MV-4-11 (cell line): ENCODE data around the gene GRM1.
"Not testable (repeated sequence)": the region's sequence is repeated elsewhere in the genome, so short reads cannot be mapped to it uniquely, and the experiment has no call there.

Source experiments
- DNase-seq: peaks from one replicate; lab custom pipeline; 2025; lab: John Stamatoyannopoulos, UW

GRM1 gene

DNA sequence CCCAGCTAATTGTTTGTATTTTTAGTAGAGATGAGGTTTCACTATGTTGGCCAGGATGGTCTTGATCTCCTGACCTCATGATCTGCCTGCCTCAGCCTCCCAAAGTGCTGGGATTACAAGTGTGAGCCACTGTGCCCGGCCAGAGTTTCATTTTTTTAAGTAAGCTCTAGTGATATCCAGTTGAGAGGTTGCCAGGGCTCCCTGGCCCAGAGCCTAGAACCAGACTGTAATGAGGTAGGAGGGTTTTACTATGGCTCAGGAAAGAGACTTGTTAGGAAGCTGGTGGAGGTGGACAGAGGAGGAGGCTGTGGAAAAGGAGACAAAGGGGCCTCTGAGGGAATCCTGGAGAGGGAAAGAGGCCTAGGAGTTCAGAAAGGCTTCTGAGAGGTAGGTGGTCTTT, 242.3 kb downstream of the GRM1 start:
- not testable (repeated sequence) for DNase-seq

DNA sequence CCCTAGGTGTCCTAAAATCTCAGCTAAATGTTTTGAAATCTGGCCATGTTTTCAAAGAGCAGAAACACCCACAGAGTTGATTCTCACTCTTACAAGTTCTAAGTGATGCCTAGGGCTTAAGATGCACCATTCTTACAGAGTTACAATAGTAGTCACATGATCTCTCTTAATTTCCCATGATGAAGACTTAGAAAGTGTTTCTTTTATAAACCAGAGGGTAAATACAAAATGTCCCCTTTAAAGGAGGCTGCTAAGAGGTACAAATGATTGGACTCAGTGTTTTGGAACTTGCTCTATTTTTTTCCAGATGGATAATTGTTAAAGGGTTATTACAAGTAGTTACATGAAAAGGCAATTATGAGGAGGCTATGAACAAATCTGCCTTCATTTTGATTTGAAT, 244.6 kb downstream of the GRM1 start:
- DNase-seq, result no peak

DNA sequence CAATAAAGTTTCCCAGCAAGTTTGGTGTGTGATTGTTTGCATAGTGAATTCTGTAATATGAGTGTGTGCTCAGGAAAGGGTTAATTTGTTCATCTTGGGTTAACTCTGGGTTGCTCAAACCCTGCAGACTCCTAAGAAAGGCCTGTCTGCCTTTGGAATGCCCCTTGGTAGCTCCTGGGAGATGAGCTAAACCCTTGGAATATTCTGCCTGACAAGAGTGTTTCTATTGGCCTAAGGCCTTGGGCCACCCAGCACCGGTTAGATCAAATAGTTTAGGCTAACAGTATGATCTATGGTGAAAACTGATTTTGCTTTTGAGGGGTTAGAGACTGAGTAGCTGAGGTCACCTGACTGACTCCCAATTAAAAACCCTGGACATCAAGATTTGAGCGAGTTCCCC, 248.3 kb downstream of the GRM1 start:
- no peak for DNase-seq

DNA sequence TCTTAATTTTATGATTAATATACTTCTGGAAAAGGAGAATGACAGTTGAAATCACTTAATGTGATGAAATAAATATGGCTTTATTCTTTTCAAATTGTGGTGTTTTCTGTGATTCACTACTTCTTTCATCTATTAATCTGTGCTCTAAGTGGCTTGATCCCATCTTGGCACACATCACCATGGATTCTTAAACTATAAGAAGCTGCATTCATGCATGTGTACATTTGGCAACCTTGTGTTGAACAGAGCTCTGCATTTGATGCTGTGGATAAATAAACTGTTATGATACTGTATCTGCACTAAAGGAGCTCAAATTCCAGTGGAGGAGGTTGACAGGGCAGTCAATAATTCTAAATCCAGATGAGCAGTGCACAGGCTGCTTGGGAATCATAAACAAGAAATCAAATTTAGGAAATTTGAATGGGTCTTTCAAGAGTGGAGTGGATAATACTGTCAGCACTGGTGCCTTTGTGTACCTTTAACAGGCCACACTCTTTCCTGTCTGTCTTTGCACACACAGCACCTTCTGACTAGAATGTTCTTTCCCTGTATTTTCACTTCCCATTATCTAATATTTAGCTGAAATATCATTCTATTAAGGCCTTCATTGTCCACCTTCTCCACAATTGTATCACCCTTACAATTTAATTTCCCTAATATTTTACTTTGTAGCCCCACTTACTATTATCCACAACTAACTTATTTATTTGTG, 252.9 kb downstream of the GRM1 start:
- no peak for DNase-seq

DNA sequence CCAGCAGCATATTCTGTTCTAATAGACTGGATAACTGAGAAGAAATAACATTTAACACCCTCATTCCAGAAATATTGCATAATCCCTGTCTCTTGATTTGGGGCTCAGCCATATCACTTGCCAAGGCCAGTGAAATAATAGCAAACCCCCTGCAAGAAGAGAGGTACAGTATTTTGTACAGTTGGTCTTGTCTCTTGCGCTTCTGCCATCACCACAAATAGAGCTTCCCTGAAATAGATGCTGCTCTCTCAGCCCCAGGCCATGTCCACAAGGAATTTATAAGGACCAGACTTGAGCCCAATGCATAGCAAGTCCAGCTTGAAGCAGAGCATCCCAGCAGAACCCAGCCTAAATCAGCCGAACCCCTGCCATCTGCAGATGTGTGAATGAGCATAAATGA, 254.0 kb downstream of the GRM1 start:
- no peak for DNase-seq

DNA sequence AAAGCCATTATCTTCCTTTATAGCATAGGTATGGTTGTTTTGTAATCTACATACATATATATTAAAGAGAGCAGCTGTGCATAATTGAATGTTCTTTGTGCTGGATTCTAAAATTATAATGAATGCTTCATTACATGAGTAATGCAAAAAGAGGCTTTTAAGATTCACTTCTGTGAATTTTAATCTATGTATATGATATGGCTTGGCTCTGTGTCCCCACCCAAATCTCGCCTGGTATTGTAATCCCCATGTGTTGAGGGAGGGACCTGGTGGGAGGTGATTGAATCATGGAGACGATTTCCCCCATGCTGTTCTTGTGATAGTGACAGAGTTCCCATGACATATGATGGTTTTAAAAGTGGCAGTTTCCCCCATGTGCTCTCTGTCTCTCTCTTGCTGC, 255.4 kb downstream of the GRM1 start:
- no peak for DNase-seq

DNA sequence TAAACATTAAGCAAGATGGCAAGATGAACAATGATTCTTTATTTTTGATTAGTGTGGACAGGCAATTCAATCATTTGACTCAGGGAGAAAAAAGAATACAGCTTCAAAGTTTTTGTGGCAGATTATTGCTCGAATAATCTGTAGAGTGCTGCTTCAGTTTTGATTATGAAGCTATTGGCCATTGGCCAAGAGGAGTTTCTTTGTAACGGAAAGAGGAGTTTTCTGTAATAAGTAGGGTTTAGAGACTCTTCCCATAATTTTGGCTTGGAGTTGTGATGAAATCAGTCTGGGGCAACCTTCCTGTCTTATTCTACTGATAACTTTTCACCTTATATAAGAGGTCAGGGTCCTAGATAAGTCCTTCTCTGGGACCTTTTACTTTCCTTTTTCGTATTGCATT, 258.1 kb downstream of the GRM1 start:
- DNase-seq, result no peak

DNA sequence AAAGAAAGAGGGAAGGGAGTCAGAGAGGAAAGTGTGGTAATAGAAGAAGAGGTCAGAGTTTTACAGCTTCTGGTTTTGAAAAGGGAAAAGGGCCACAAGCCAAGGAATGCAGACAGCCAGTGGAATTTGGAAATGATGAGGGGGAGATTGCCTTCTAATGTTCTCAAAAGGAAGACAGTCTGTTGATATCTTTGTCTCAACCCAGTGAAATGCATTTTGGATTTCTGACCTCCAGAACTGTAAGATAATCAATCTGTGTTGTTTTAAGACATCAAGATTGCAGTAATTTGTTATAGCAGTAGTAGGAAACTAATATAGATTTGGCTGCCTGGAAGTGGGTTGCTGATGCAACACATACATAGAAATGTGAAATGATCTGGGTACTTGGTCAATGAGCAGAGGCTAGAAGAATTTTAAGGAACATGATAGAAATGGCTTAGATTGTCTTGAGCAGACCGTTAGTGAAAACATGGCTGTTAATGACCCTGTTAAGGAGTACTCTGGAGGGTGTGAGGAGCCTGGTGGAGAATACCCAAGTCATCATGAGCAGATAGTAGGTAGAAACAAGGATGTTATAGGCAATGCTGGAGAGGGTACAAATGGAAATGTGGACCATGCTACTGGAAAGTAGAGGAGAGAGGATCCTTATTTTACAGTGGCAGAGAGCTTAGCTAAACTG, 259.0 kb downstream of the GRM1 start:
- peak; percentile 61 for DNase-seq

DNA sequence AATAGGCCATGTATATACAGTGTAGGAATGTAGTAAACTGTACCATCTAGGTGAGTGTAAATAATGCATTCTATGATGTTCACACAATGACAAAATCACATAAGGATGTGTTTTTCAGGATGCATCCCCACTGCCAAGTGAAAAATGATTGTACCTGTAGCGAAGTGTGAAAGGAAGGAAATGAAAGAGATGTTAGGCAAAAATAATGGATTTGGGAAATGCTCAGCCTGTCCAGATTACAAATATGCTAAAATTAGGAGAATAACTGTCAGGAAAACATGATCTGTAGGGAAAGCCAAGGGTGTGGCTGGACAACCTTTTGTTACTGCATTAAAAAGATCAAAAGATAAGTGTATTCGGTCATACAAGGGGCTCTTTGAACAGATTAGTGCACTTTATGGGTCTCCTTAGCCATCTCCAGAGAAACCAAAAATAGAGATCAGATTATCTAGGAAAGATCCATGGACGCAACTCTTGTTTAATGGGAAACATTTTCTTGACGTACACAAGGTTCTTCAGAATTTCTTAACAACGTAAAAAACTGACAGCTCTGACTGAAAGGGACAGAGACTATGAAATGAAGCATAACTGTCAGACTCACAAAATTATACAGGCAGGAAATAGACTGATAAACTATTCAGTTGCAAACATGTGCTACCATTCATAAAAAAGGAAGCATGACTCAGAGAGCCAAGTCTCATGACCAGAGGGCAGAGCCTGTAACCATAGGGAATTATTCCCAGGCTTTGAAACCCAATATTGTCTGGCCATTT, 261.1 kb downstream of the GRM1 start:
- peak; percentile 91 for DNase-seq

DNA sequence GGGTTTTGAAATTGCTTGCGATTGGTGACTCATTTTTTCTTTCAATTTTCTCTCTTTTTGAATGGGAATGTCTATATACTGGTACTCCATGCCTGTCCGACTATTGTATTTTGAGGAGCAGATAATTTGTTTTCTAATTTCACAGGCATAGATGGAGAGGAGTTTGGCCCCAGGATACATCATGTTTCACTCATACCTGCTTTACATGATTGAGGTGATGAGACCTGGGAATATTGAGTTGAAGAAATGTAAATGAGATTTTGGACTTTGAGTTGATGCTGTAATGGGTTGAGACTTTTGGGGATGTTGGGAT, 261.7 kb downstream of the GRM1 start:
- no peak for DNase-seq

DNA sequence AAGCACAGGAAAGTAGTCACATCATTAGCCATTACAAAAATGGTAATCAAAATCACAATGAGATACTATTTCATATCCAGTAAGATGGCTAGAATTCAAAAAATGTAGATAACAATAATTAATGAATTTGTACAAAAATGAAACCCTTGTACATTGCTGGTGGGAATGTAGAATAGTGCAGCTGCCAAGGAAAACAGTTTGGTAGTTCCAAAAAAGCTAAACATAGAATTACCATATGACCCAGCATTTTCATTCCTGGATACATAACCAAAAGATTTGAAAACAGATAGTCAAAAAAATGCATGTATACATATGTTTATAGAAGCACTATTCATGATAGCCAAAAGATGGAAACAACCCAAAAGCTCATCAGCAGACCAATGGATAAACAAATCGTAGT, 263.6 kb downstream of the GRM1 start:
- DNase-seq, result no peak

DNA sequence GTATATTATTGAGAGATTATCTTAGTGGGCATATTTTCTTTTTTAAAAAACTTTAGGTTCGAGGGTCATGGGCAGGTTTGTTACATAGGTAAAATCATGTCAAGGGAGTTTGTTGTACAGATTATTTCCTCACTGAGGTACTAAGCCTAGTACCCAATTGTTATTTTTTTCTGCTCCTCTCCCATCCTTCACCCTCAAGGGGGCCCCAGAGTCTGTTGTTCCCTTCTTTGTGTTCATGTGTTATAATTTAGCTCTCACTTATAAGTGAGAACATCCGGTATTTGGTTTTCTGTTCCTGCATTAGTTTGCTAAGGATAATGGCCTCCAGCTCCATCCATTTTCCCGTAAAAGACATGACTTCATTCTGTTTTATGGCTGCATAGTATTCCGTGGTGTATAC, 266.8 kb downstream of the GRM1 start:
- peak; percentile 28 for DNase-seq

DNA sequence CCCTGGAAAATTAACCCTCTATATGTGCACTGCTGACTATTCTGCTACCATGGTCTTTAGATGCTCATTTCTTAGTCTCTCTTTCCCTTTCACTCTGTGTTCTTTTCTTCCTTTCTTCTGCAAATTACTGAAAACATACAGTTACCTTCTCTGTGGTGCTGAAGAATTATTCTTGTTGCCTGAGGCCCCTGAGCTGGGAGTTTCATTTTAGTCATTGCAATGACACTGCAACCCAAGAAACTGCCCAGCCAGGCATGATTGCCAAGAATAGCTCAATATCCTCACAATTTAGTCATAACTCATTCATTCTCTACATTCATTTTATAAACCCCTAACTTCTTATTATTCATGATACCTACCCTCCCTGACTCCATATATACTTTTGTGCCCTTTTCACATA, 269.0 kb downstream of the GRM1 start:
- DNase-seq, result no peak

DNA sequence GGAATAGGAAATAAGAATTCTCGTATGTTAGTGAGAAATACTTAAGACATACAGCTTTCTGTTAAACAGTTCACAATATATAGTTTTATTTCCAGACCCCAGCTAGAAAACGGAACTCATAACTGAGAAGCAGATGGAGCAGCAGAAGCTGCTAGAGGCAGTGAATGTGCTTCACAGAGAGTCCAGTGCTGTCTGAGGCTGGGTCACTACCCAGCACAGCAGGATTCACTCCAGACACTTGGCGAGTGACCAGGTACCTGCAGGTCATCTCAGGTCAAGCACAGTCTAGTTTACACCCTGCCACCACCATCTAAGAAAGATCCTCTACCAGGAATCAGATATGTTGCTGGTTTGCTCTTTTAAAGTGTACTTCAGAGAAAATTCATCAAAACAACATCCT, 271.7 kb downstream of the GRM1 start:
- DNase-seq, result no peak

DNA sequence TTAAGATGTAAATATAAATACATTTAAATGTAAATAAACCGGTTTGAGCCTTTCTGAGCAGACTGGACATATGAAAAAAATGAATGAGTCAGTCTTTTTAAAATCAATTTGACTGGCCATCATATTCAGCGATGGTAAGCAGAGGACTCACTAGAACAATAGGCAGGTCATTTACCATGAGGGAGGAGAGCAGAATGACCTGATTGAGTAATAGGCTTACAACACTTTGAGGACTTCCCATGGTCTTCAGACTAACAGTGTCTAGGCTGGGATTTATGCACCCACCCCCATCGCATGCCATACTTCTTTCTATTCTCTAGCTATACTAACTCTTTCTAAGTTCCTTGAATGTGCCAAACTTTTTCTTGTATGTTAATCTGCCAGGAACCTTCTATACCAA, 272.9 kb downstream of the GRM1 start:
- no peak for DNase-seq

DNA sequence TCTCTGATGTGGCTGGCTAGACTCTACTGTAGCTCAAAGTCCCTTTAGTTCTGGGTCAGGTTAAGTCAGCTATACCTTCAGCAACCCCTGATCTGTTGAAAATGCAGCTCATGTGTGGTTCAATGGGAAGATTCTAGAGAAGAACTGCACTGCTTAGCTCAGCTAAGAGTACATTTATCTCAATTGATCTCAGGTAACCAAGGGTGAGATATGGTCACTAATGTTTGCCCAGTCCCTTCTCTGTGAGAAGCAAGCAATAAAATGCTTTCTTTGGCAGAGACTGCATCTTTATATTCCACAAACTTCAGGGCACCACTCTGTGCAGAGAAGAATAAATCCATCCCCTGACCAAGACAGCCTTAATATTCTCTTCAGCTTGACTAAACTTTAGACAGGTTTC, 274.1 kb downstream of the GRM1 start:
- no peak for DNase-seq

DNA sequence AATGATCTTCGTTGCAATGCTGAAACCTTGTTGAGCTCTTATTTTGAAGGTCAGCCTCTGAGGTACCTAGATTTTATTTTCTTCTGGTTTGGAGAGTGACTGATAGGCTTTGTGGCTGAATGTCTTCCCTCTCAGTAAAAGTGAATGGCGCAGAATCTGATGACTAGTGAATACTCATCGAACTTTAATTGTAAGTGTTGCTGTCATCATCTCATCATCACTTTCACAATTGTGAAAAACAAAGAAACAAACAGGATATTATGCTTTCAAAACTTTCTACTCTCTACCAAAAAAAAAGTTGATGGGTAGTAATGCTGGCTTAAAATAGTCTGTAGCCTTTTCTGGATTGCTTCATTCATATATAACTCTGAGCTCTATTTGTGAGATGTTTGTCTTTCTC, 275.3 kb downstream of the GRM1 start:
- DNase-seq, result no peak

DNA sequence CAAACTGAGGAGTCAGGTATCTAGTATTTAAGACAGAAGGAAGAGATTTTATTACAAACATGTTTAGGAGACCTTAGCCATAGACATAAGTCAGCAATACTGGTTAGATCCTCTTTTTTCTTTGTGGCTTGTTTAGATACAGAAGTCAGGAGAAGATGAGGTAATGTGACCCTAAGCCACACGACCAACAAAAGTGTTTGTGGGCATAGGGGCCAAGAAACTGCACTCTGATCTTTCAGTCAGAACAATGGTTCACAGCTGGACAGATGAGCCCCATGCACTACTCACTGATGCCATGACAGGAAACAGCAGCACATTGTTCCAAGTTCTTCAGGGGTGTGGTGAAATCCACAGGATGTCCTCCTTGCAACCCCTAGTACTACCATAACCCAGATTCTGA, 276.2 kb downstream of the GRM1 start:
- DNase-seq, result peak; percentile 96

DNA sequence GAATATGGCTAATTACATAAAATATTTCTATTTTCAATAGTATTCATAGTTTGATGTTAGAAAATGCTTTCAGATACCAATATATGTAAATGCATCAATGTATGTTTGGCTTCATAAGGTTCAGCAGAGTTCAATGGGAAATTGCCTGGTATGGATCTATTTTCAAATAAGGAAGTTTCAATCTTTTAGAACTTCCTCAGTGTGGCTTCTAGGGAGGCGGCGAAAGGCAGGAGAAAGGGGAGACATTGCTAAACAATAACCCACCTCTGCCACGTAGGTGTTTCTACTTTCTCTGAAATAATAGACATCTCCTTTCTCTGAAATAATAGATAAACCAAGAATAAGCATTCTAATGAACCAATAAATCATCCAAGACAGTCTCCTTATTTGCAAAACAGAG, 277.1 kb downstream of the GRM1 start:
- no peak for DNase-seq

DNA sequence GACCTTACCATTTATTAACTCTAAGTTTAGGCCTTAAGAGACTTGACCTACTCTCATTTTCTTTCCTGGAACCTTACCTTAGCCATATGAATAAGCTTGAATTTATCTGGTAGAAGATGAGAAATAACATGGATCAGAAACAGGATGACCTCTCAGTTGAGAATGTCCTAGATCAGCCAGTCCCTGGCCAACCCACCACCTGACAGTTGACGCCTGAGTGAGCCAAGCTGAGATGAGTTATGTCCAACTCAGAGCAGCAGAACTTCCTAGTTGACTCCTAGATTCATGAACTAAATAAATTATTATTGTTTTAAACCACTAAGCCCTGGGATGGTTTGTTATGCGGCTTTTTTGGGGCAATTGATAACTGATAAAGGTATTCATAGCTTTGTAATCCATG, 281.8 kb downstream of the GRM1 start:
- no peak for DNase-seq

DNA sequence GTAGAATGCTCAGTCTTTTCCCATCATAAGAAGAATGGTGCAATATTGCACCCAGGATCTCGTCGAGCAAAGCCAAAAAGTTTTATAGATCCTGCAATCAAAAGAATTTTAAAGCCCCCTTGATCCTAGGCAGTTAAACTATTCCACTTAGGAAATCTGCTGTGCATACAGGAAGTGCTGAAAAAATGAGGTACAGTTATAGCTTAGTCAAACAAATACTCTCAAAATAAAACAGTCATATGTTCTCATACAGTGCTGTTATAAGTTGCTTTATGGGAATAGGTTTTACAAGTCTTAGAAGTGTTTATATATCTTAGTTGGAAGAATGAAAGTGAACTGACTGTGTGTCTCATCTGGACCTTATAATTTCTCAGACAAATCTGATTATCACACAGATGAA, 282.2 kb downstream of the GRM1 start:
- DNase-seq, result no peak

DNA sequence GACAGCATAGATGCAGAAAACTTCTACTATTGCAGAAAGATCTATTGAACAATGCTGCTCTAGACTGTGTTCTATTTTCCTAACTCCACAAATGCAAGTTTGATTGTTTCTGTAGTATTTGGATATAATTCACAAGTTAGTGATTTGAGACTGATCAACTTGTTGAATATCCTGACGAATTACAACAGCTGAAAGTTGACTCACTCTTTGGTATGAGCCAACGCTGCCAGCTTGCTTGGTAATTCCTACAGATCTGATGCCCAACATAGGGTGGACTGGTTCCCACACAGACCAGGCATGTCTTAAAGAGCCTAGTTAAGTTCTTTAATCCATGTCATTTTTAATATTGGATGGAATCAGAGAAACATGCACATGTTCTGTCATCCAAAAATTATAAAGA, 283.7 kb downstream of the GRM1 start:
- DNase-seq, result no peak

DNA sequence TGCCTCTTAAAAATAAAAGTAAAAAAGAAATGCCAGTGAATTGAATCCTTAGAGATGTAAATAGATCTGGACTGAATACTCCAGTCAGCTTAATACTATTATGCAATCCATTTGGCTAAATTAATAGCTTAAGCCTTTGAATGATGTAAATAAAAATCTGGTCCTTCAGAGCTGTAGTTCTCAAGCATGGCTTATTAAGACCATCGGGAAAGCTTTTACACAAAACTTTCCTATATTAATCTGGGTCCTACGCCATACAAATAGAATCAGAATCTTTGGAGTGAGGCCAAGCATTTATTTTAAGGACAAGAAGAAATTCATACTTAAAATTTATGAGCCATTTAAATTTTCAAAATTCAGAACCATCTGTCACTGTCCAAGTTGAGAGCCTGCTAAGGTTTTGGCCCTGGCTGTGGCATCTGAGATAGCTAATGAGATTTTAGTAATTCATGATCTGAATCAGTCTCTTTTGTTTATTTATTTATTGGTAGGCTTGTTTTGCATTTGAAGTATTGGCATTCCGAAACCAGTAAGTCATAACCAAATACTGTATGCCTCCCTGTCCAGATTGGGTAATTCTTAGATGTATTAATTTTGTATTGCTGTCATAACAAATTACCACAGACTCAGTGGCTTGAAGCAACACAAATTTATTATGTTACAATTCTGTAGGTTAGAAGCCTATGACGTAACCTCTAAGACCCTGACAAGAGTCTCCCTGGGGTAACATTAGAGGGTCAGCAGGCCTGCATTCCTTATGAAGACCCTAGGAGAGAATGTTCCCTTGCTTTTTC, 286.7 kb downstream of the GRM1 start:
- no peak for DNase-seq
